ENCODE measurements around the gene KCNAB2.

Gene KCNAB2

GRCh38 chr1:6113116-6113515 is 67.4 kb downstream of the KCNAB2 start:
- Mint-ChIP-seq H3K4me1 (no peaks in the 10 kb centered on the region), H3K9me3 (peaks cover 18% of the 10 kb centered on the region), H3K27me3 (peaks cover 11% of the 10 kb centered on the region), H3K36me3 (ENCODE audit: low read depth) (no peaks in the 10 kb centered on the region), H3K4me3 (no peak overlapping the region), H3K27ac (no peak overlapping the region)
- ATAC-seq (no peak), DNase-seq (no peak)

DNA sequence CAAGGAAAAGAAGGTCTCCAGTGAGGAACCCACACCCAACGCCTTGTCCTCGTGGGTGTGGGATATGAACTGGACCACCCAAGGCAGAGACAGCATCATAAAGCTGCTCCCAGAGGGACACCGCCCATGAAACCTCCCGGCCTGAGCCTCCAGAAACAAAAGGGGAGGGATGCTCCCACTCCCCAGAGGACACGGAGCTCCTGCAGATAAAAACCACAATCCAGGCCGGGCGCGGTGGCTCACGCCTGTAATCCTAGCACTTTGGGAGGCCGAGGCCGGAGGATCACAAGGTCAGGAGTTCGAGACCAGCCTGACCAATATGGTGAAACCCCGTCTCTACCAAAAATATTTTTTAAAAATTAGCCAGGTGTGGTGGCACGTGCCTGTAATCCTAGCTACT is 68.1 kb downstream of the KCNAB2 start:
- DNase-seq (no peak), ATAC-seq (no peak)
- no peak overlapping the region for H3K4me3 Mint-ChIP-seq
- no peaks in the 10 kb centered on the region for H3K4me1 Mint-ChIP-seq
- H3K27ac Mint-ChIP-seq: no peak overlapping the region
- no peaks in the 10 kb centered on the region for H3K36me3 Mint-ChIP-seq (ENCODE audit: low read depth)
- H3K27me3 Mint-ChIP-seq: peaks cover 5% of the 10 kb centered on the region
- H3K9me3 Mint-ChIP-seq: peaks cover 22% of the 10 kb centered on the region

DNA sequence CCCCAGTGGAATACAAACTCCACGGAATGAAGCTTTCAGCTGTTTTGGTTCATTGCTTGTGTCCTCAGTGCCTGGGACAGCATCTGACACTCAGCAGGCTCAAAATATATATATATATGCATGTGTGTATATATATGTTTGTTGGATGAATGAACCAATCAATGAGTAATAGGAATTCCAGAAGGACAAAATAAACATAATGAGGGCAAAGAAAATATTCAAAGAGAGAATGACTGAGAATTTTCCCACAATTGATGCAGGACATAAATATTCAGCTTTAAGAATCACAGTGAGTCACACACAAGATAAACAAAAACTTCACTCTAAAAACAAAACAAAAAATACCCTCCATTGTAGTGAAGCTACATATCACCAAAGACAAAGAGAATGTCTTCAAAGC is 70.4 kb downstream of the KCNAB2 start:
- H3K4me1 Mint-ChIP-seq: no peaks in the 10 kb centered on the region
- H3K36me3 Mint-ChIP-seq (ENCODE audit: low read depth): no peaks in the 10 kb centered on the region
- peaks cover 5% of the 10 kb centered on the region for H3K27me3 Mint-ChIP-seq
- no peak for DNase-seq
- no peak overlapping the region for H3K4me3 Mint-ChIP-seq
- H3K27ac Mint-ChIP-seq: no peak overlapping the region
- H3K9me3 Mint-ChIP-seq: peaks cover 22% of the 10 kb centered on the region
- ATAC-seq: no peak

GRCh38 chr1:6117064-6117463 is 71.4 kb downstream of the KCNAB2 start:
- Mint-ChIP-seq H3K4me3 (no peak overlapping the region), H3K36me3 (ENCODE audit: low read depth) (no peaks in the 10 kb centered on the region), H3K4me1 (no peaks in the 10 kb centered on the region), H3K27me3 (peaks cover 4% of the 10 kb centered on the region), H3K27ac (no peak overlapping the region), H3K9me3 (peaks cover 22% of the 10 kb centered on the region)
- ATAC-seq: no peak
- DNase-seq: no peak

- H3K9me3 Mint-ChIP-seq: peaks cover 22% of the 10 kb centered on the region
- ATAC-seq (no peak), DNase-seq (no peak)
- peaks cover 3% of the 10 kb centered on the region for H3K27me3 Mint-ChIP-seq
- no peak overlapping the region for H3K27ac Mint-ChIP-seq
- no peak overlapping the region for H3K4me3 Mint-ChIP-seq
- no peaks in the 10 kb centered on the region for H3K36me3 Mint-ChIP-seq (ENCODE audit: low read depth)
- H3K4me1 Mint-ChIP-seq: no peaks in the 10 kb centered on the region
Measured at GRCh38 chr1:6117624-6118023, 71.9 kb downstream of the KCNAB2 start.

- no peaks in the 10 kb centered on the region for H3K36me3 Mint-ChIP-seq (ENCODE audit: low read depth)
- no peaks in the 10 kb centered on the region for H3K27me3 Mint-ChIP-seq
- no peak for ATAC-seq
- no peak for DNase-seq
- no peak overlapping the region for H3K27ac Mint-ChIP-seq
- peaks cover 22% of the 10 kb centered on the region for H3K9me3 Mint-ChIP-seq
- no peak overlapping the region for H3K4me3 Mint-ChIP-seq
- no peaks in the 10 kb centered on the region for H3K4me1 Mint-ChIP-seq
Measured at GRCh38 chr1:6118415-6118814, 72.7 kb downstream of the KCNAB2 start.

DNA sequence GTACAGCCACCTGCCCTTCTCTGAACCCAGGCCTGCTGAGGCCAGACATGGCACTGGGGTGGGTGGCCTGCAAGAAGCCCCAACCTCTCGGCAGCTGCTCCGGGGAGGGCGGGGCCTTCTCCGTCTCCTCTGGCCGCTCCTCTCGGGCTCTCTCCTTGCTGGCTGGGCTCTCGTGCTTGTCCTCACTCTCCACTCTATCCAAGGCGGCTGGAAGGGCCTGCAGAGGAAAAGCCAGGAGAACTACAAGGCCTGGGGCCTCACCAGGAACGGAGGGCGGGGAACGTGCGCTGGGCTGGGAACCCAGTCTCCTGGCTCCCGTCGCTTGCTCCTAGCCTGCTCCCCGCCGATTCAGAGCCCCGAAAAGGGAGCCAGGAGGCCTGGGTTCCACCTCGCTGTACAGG is 75.3 kb downstream of the KCNAB2 start:
- DNase-seq (no peak), ATAC-seq (no peak)
- Mint-ChIP-seq H3K36me3 (ENCODE audit: low read depth) (no peaks in the 10 kb centered on the region), H3K27ac (no peak overlapping the region), H3K4me3 (no peak overlapping the region), H3K27me3 (no peaks in the 10 kb centered on the region), H3K9me3 (peaks cover 22% of the 10 kb centered on the region), H3K4me1 (no peaks in the 10 kb centered on the region)

GRCh38 chr1:6121651-6122370 is 76.1 kb downstream of the KCNAB2 start:
- H3K36me3 Mint-ChIP-seq (ENCODE audit: low read depth): no peaks in the 10 kb centered on the region
- no peak overlapping the region for H3K4me3 Mint-ChIP-seq
- H3K27me3 Mint-ChIP-seq: peaks cover 2% of the 10 kb centered on the region
- no peak overlapping the region for H3K27ac Mint-ChIP-seq
- no peak for ATAC-seq
- peaks cover 1% of the 10 kb centered on the region for H3K4me1 Mint-ChIP-seq
- peaks cover 14% of the 10 kb centered on the region for H3K9me3 Mint-ChIP-seq
- no peak for DNase-seq

- peaks cover 7% of the 10 kb centered on the region for H3K27me3 Mint-ChIP-seq
- no peak overlapping the region for H3K27ac Mint-ChIP-seq
- no peak for ATAC-seq
- DNase-seq: no peak
- H3K36me3 Mint-ChIP-seq (ENCODE audit: low read depth): no peaks in the 10 kb centered on the region
- peaks cover 4% of the 10 kb centered on the region for H3K9me3 Mint-ChIP-seq
- no peak overlapping the region for H3K4me3 Mint-ChIP-seq
- H3K4me1 Mint-ChIP-seq: peaks cover 3% of the 10 kb centered on the region
Measured at GRCh38 chr1:6123083-6123482, 77.4 kb downstream of the KCNAB2 start.

DNA sequence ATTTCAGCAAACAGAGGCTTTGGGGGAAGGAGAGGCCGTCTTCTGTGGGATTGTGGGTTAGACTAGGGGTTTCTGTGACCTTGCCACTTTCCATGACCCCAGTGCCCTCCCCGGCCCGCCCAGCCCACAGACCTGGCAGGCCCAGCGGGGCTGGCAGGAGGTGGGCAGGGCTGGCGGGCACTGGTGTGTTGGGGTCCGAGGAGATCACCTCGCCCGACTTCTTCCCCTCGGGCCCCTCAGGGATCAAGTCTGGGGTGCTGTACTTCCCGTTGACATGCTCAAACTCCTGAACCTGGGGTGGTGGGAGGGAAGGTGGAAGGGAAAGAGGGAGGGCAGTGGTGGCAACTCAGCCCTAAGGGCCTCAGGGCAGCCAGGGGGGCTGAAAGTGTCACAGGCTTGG is 78.1 kb downstream of the KCNAB2 start:
- Mint-ChIP-seq H3K27ac (no peak overlapping the region), H3K27me3 (peaks cover 8% of the 10 kb centered on the region), H3K36me3 (ENCODE audit: low read depth) (no peaks in the 10 kb centered on the region), H3K4me1 (peaks cover 3% of the 10 kb centered on the region), H3K4me3 (no peak overlapping the region), H3K9me3 (no peaks in the 10 kb centered on the region)
- ATAC-seq (no peak), DNase-seq (no peak)

- H3K27me3 Mint-ChIP-seq: peaks cover 8% of the 10 kb centered on the region
- no peak for DNase-seq
- H3K9me3 Mint-ChIP-seq: no peaks in the 10 kb centered on the region
- H3K27ac Mint-ChIP-seq: no peak overlapping the region
- peaks cover 3% of the 10 kb centered on the region for H3K4me1 Mint-ChIP-seq
- no peak overlapping the region for H3K4me3 Mint-ChIP-seq
- ATAC-seq: no peak
- no peaks in the 10 kb centered on the region for H3K36me3 Mint-ChIP-seq (ENCODE audit: low read depth)
Measured at GRCh38 chr1:6124341-6124740, 78.7 kb downstream of the KCNAB2 start.

DNA sequence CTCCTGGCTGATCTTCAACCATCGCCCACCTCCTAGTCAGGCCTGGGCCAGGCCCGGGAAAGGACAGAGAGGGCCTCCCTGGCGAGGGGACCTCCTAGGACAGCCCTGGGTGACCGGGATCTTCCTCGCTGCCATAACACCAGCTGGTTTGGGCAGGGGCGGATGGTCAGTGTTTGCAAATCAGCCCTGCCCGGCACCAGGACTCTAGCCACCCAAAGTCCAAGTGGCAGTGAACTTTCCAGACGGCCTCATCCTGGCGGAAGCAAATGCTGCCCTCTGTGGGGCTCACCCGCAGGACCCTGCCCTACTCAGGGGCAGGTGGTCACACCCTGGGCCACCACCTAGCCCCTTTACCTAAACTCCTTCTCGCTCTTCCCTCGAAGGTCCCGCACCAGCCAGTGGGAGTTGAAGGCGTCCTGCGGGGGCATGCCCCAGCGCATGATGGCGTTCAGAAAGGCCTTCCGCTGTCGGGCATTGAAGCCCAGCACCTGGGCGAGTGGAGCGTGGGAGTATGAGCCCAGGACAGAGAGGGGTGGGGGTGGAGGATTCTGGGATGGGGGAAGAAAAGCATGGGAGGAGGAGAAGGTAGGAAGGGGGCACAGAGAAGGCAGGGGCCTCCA is 79.2 kb downstream of the KCNAB2 start:
- ATAC-seq: no peak
- Mint-ChIP-seq H3K27me3 (peaks cover 8% of the 10 kb centered on the region), H3K36me3 (ENCODE audit: low read depth) (no peaks in the 10 kb centered on the region), H3K4me3 (no peak overlapping the region), H3K9me3 (no peaks in the 10 kb centered on the region), H3K4me1 (peaks cover 3% of the 10 kb centered on the region), H3K27ac (no peak overlapping the region)
- no peak for DNase-seq

DNA sequence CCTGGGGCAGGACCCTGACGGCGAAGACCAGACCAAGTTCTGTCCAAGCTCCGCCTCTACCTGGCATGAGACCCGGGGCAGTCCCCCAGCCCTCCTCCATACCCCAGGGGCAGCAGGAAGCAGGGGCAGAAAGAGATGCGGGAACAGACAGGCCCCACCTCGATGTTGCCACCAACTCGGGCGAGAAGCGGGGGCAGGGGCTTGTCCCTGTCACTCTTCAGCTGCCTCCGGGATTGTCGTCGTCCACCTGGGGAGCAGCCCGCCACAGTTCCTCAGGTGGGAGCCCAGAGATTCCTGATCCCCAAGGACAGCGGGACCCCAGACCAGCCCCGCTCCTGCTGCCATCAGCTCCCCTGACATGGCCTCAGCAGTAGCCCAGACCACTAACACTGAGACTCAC is 79.7 kb downstream of the KCNAB2 start:
- H3K4me1 Mint-ChIP-seq: peaks cover 3% of the 10 kb centered on the region
- no peak overlapping the region for H3K4me3 Mint-ChIP-seq
- ATAC-seq: no peak
- no peaks in the 10 kb centered on the region for H3K9me3 Mint-ChIP-seq
- no peaks in the 10 kb centered on the region for H3K36me3 Mint-ChIP-seq (ENCODE audit: low read depth)
- peaks cover 8% of the 10 kb centered on the region for H3K27me3 Mint-ChIP-seq
- DNase-seq: no peak
- no peak overlapping the region for H3K27ac Mint-ChIP-seq

GRCh38 chr1:6126028-6126427 is 80.3 kb downstream of the KCNAB2 start:
- Mint-ChIP-seq H3K36me3 (ENCODE audit: low read depth) (no peaks in the 10 kb centered on the region), H3K4me3 (no peak overlapping the region)

GRCh38 chr1:6126521-6127067 is 80.9 kb downstream of the KCNAB2 start:
- no peak overlapping the region for H3K4me3 Mint-ChIP-seq
- no peak overlapping the region for H3K27ac Mint-ChIP-seq
- peaks cover 3% of the 10 kb centered on the region for H3K4me1 Mint-ChIP-seq
- no peak for ATAC-seq
- H3K27me3 Mint-ChIP-seq: peaks cover 8% of the 10 kb centered on the region
- no peaks in the 10 kb centered on the region for H3K9me3 Mint-ChIP-seq
- no peaks in the 10 kb centered on the region for H3K36me3 Mint-ChIP-seq (ENCODE audit: low read depth)
- no peak for DNase-seq

More at GRCh38 chr1:6126028-6126427, 80.3 kb downstream of the KCNAB2 start:
- no peak overlapping the region for H3K27ac Mint-ChIP-seq
- no peaks in the 10 kb centered on the region for H3K9me3 Mint-ChIP-seq
- peaks cover 8% of the 10 kb centered on the region for H3K27me3 Mint-ChIP-seq
- DNase-seq (no peak), ATAC-seq (no peak)
- H3K4me1 Mint-ChIP-seq: peaks cover 3% of the 10 kb centered on the region
